ENCODE data around the gene LYRM4.

LYRM4 gene

GRCh38 chr6:5091210-5092069 is 169.3 kb downstream of the LYRM4 start:
- DNase-seq: no peak

GRCh38 chr6:5090603-5091002 is 170.1 kb downstream of the LYRM4 start:
- DNase-seq: no peak

DNA sequence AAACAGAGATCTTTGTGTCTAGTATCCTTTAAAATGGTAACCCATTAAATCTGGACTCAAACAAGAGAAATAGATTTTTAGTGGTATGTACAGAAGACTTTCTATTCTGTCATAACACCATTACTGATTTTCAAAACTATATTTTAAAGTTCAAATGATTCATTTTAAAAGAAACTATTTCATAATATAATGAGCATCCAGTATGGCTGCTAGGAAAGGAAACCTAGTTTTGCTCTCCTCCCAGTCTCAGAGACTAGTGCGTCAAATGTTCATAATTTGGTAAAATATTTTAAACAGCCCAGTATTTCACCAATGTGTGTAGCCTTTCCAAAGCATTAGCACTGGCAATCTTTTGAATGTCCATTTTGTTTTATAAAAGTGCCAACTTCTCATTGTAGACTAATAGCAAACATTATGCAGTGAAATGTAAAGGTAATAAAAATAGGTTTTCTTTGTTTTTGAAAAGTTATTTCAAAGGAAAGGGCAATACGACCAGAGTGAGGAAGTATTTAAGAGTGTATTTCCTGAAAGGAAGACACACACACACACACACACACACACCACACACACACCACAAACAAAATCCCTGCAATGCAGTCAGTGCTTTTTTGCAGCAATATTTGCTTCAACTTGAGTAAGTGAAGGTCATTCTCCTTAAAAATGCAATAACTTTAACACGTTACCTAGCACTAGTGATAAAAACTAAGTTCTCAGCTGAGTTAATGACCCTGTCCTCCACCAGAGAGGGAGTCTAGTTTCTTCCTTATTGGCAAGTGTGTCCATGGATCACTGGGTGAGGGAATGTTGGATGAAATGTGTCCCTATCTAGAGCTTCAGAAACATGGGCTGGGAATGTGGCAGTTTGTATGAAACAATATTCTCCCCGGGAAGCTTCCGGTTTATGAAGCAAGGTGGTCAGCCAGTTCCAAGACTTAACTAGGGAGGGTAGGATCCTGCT is 171.0 kb downstream of the LYRM4 start:
- no peak for DNase-seq

- DNase-seq: no peak
Observed at GRCh38 chr6:5088780-5089179, 172.0 kb downstream of the LYRM4 start.

DNA sequence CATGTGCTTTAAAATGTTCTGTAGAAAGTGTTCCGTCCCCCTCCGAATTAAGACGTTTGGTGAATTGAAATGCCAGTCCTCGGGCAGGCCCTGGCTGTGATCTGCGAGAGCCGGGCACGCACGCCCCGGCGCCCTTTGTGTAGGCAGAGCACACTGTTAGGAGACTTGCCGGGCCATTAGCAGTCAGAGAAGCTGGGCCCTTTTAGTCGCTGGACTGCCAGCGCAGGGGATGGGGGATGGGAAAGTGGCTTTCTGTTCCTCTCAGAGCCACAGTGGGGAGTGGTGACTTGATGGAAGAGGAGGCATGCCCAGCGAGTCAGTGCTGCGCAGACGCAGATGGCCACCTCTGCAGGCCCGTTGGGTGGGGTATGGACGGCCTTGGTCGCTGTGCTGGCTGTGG is 173.4 kb downstream of the LYRM4 start:
- no peak for DNase-seq

GRCh38 chr6:5086294-5086890 is 174.4 kb downstream of the LYRM4 start:
- DNase-seq: no peak

DNA sequence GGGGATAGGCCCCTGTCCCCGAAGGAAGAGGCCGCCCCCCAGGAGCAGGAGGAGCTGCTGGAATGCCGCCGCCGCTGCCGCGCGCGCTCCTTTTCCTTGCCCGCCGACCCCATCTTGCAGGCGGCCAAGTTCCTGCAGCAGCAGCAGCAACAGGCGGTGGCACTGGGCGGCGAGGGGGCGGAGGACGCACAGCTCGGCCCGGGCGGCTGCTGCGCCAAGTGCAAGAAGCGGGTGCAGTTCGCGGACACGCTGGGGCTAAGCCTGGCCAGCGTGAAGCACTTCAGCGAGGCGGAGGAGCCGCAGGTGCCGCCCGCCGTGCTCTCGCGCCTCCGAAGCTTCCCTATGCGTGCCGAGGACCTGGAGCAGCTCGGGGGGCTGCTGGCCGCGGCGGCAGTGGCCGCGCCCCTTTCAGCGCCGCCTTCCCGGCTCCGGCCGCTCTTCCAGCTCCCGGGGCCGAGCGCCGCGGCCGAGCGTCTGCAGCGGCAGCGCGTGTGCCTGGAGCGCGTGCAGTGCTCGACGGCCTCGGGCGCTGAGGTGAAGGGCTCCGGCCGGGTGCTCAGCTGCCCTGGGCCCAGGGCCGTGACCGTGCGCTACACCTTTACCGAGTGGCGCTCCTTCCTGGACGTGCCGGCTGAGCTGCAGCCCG is 175.0 kb downstream of the LYRM4 start:
- DNase-seq: no peak

- DNase-seq: no peak
Observed at GRCh38 chr6:5084781-5085647, 175.7 kb downstream of the LYRM4 start, which contains the start of gene PPP1R3G. Gene PPP1R3G (plus strand): TSS chr6:5085341. CDS start chr6:5085486, 145 bp downstream.

- DNase-seq: no peak
Observed at GRCh38 chr6:5084360-5084780, 176.4 kb downstream of the LYRM4 start.

DNA sequence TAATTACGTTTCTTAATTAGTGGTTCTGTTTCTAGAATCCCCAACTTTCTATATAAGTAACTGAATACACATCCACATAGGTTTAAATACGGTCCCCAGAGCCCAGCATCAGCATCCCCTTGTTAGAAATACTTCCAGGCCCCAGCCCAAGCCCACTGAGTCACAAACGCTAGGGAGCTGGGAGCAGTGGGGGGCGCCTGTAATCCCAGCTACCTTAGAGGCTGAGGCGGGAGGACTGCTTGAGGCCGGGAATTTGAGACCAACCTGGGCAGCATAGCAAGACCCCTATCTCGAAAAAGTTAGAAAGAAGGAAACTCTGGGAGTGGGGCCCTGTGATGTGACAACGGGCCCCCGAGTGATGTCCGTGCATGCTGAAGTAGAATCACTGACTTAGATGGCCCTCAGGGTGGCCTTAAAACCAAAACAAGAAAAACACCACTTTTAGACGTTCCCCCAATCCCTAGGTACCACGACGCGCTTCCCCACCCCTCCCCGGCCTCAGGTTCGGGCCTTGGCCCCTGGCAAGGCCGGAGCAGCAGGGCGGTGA is 176.9 kb downstream of the LYRM4 start:
- no peak for DNase-seq

DNA sequence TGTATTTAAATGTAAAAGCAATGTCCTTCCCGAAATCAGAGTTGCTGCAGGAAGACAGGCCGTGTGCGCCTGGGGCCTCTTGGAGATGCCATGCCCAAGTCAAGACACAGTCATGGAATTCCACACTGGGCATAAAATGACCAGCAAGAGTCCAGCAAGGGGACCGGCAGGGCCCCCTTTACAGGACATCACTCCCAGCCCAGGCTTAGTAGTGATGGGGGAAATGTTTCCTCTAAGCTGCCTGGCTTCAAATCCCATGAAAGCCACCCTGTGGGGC is 177.5 kb downstream of the LYRM4 start:
- DNase-seq: no peak

- DNase-seq: no peak
Observed at GRCh38 chr6:5082487-5083306, 178.1 kb downstream of the LYRM4 start.

- DNase-seq: no peak
Observed at GRCh38 chr6:5081955-5082354, 178.8 kb downstream of the LYRM4 start.

DNA sequence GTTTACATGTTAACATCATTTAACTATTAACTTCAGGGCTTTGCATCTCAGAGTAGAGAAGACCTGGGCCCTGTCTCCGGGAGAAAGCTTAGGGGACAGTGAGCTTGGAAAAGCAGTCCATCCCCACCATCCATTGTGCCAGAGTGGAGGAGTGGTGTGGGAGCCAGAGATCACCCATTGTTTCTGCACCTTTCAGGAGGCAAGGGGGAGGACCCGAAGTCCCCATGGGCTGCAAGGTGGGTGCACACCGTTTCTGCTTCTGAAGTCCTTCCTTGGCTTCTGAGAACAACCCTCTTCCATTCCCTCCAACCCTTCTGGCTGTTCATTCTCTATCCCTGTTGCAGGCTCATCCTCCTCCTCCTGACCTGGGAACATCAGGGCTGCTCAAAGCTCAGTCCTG is 179.6 kb downstream of the LYRM4 start:
- DNase-seq: no peak

- no peak for DNase-seq
Observed at GRCh38 chr6:5080574-5080973, 180.2 kb downstream of the LYRM4 start.

DNA sequence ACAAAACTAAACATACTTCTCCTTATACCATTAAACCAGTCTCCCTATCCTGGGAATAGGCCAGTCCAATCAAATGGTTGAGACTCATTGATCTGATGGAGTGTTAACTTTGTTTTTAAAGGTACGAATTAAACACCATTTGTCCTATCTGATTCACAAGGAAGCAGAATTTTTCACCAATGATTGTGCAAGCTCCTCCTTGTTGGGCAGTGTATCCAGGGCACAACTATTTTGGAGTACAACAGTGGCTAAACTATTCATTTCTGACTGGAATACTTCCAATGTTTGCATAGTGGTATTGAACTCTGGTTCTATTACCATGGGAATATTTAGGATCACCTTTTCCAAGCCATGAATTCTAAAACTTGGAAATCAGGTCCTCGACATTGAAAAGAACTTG is 181.1 kb downstream of the LYRM4 start:
- DNase-seq: no peak

DNA sequence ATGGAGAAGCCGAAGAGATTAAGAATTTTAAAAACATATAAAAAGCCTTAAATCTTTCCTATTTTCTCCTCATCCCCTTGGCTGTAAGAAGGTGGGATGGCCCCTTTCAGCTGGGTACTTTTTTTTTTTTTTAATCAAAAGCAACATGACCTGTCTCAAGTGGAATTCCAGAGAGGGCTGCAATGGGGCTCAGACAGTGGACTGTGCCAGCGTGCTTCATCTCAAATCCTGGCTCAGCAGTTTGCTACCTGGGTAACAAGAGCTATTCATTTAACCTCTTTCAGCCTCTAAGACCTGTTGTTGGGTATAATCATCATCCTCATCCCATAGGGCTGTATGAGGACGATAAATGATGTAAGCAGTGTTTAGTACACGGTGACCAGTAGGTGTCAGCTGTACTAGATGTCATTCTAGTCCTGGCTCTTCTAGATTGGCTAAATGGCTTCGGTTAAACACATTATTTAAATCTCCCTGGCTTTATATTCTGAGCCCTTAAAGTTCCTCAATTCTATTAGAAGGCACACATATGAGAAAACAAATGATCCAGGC is 182.6 kb downstream of the LYRM4 start:
- DNase-seq: no peak

- no peak for DNase-seq
Observed at GRCh38 chr6:5076931-5077330, 183.8 kb downstream of the LYRM4 start.

- no peak for DNase-seq
Observed at GRCh38 chr6:5073992-5074391, 186.8 kb downstream of the LYRM4 start.

DNA sequence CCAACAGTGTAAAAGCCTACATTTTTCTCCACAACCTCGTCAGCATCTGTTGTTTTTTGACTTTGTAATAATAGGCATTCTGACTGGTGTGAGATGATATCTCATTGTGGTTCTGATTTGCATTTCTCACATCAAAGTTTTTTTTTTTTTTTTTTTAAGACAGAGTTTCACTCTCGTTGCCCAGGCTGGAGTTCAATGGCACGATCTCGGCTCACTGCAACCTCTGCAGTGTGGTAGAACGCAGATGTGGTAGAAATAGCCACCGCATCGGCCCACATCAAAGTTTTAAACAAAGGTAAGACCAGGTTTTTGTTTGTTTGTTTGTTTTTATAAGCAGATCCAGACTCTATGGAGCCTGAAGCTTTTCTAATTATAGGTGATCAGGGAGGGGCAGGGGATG is 188.3 kb downstream of the LYRM4 start:
- DNase-seq: no peak

GRCh38 chr6:5071216-5071615 is 189.5 kb downstream of the LYRM4 start:
- DNase-seq: no peak
